Gastrocnemius medialis (tissue), 4 donors: ENCODE measurements around the gene SPCS2. TPM values are rescaled to one million over a fixed set of nuclear protein-coding genes. Genes with fewer than 3 reads are reported as not detected.

Source experiments
- ATAC-seq, 2 donors: fragments of 150-250 bp; one replicate each; pipeline ENCODE4 v1.9.1; 2016
- DNase-seq, 2 donors: peaks; one replicate each; pipeline ENCODE4 v3.0.0-alpha.2; 2019
- H3K27ac ChIP-seq, 4 donors: fragments of 200-600 bp; sonication (generic); 1 replicate in 1 of 4; 2 replicates in 3 of 4; pipeline ENCODE4 v1.5.1; 2016 to 2018; ENCODE audit warnings: mild to moderate bottlenecking in 2 of 4, moderate library complexity in 1 of 4
- H3K27me3 ChIP-seq, 3 donors: fragments of 200-600 bp; sonication (generic) in 2 of 3; 1 replicate in 1 of 3; 2 replicates in 2 of 3; pipeline versions ENCODE4 v1.5.1 to v1.6.0; 2016 to 2019; ENCODE audit warnings: mild to moderate bottlenecking in 1 of 3, moderate library complexity in 1 of 3
- H3K36me3 ChIP-seq, 2 donors: fragments of 200-600 bp; sonication (generic) in 1 of 2; one replicate each; pipeline ENCODE4 v1.5.1; 2017 to 2018
- H3K4me1 ChIP-seq, 2 donors: fragments of 200-600 bp; sonication (generic) in 1 of 2; one replicate each; pipeline ENCODE4 v1.5.1; 2016 to 2017; ENCODE audit warnings: mild to moderate bottlenecking in 2 of 2
- H3K4me3 ChIP-seq, 4 donors: fragments of 200-600 bp; sonication (generic) in 3 of 4; 1 replicate in 1 of 4; 2 replicates in 3 of 4; pipeline ENCODE4 v1.5.1; 2016 to 2019; ENCODE audit warnings: mild to moderate bottlenecking in 2 of 4
- H3K9me3 ChIP-seq, 3 donors: fragments of 200-600 bp; sonication (generic) in 2 of 3; 1 replicate in 1 of 3; 2 replicates in 2 of 3; pipeline ENCODE4 v1.5.1; 2016 to 2019
- POLR2A ChIP-seq, 2 donors: fragments of 450-650 bp; IDR thresholded peaks; one replicate each; pipeline ENCODE4 v1.6.1; 2017; ENCODE audit warnings: antibody characterized with exemption in 2 of 2, mild to moderate bottlenecking in 2 of 2, moderate library complexity in 2 of 2
- in situ Hi-C, 4 donors: fragments of 200-750 bp; cut with MboI; loops; one replicate each; pipeline versions ENCODE4 v1.15.0 to v1.8.0; 2017; ENCODE audit warnings: low sequenced_read_pairs in 4 of 4
- intact Hi-C: fragments of 100-400 bp; cut with DNase I; formaldehyde crosslinking; loops from one replicate; pipeline ENCODE4 v1.15.1; 2023; ENCODE audit warnings: low total_unique reads
- total RNA-seq, 4 donors: library from RNA; depleted of rRNA; stranded (reverse); fragments of >200 nt; gene quantifications; one replicate each; pipeline versions ENCODE4 v1.1.0 to v1.2.3, GENCODE V29; 2016
- TF ChIP-seq, protein P1 (sequence below), 5 experiments: fragments of 450-650 bp in 3 of 5; fragments of 200-600 bp in 2 of 5; sonication (generic) in 2 of 5; IDR thresholded peaks in 4 of 5; conservative IDR thresholded peaks in 1 of 5; 1 replicate in 4 of 5; 2 replicates in 1 of 5; pipeline ENCODE4 v1.5.1; 2016 to 2019; ENCODE audit warnings: antibody characterized with exemption in 5 of 5, mild to moderate bottlenecking in 3 of 5, moderate library complexity in 3 of 5

The SPCS2 gene
- total RNA-seq: 10 to 100 TPM; 16.9 to 38.3 (median 22.8) TPM

DNA sequence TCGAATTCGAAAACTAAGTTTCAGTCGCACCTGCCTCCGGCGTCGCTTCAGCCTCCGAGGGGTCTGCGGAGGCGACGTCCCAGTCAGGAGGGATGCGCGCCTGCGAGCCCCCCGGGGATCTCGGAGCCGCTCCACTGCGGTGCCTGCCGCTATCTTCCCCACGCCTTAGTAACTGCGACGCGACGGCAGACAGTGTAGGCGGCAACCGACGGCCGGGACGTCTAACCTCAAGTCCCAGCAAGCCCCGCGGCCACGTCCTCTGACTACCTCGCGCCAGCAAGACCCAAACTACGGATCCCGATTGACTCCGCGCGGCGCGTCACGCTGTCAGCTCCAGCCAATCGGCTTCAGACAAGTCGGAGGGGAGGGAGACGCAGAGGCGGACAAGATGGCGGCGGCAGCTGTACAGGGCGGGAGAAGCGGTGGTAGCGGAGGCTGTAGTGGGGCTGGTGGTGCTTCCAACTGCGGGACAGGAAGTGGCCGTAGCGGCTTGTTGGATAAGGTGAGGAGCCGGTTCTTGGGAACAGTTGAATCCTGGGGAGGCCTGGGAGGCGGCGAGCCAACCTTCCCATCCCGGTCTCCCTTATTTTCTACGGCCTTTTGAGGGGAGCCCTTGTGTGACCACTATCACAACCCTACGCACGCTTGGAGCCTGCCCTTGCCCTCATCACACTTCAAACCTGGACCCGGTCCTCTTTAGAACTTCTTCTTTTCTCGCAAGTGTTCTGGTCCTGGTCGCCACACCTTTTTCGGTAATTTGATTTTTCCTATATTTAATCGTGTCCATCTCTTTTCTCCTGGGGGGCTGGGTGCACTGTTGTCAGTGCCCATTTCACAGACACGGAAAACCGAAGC, at the start of gene SPCS2, which contains the start of gene XRRA1:
SPCS2 (plus strand) TSS at position 369 of the 855 bp plus-strand sequence; CDS start at position 389, 20 bp downstream.
XRRA1 (minus strand) TSS at position 194 of the 855 bp plus-strand sequence. CDS start 8,213 bp downstream, outside the sequence.
- Histone ChIP-seq H3K9me3 (no peaks in the 10 kb centered on the region), H3K4me3 (peak within 1 kb of the TSS; percentile 81 to 94 (median 89)), H3K36me3 (no peaks in the 10 kb centered on the region), H3K27ac (peak within 1 kb of the TSS; percentile 92 to 97 (median 92)), H3K27me3 (no peaks in the 10 kb centered on the region), H3K4me1 (peaks cover 39 to 41% of the 10 kb centered on the region in 2 donors)
- DNase-seq (peak; percentile 99), ATAC-seq (peak; percentile 98 to 99)
- TF ChIP-seq, protein P1, sequence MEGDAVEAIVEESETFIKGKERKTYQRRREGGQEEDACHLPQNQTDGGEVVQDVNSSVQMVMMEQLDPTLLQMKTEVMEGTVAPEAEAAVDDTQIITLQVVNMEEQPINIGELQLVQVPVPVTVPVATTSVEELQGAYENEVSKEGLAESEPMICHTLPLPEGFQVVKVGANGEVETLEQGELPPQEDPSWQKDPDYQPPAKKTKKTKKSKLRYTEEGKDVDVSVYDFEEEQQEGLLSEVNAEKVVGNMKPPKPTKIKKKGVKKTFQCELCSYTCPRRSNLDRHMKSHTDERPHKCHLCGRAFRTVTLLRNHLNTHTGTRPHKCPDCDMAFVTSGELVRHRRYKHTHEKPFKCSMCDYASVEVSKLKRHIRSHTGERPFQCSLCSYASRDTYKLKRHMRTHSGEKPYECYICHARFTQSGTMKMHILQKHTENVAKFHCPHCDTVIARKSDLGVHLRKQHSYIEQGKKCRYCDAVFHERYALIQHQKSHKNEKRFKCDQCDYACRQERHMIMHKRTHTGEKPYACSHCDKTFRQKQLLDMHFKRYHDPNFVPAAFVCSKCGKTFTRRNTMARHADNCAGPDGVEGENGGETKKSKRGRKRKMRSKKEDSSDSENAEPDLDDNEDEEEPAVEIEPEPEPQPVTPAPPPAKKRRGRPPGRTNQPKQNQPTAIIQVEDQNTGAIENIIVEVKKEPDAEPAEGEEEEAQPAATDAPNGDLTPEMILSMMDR (IDR thresholded peaks at IDR 0.05 in 4 of 5, conservative IDR thresholded peaks at IDR 0.05 in 1 of 5): no peak
- TF ChIP-seq POLR2A (IDR thresholded peaks at IDR 0.05): peak; percentile 84 to 89
- in situ Hi-C loops (loop anchor here in 1 of 4 donors (25.0 kb wide), 1 partner anchor 288 kb away; the partner anchor contains the start of gene TPBGL), intact Hi-C loops (loop anchor here (1.0 to 2.0 kb wide), 2 partner anchors 40 to 65 kb away; partner anchors contain the start of gene NEU3)

DNA sequence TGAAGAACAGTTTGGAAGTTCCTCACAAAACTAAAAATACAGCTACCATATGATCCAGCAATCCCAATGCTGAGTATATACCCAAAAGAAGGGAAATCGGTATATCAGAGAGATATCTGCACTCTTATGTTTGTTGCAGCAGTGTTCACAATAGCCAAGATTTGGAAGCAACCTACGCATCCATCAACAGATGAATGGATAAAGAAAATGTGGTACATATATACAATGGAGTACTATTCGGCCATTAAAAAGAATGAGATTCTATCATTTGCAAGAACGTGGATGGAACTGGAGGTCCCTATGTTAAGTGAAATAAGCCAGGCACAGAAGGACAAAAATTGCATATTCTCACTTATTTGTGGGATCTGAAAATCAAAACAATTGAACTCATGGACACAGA, 46.7 kb upstream of the SPCS2 start:
- Histone ChIP-seq H3K9me3 (peaks cover 0 to 3% (median 0%) of the 10 kb centered on the region in 3 donors), H3K36me3 (peaks cover 0 to 8% of the 10 kb centered on the region in 2 donors), H3K27ac (no peak overlapping the region), H3K4me3 (no peak overlapping the region), H3K4me1 (peaks cover 0 to 9% of the 10 kb centered on the region in 2 donors), H3K27me3 (no peaks in the 10 kb centered on the region)
- intact Hi-C loops: no loop called here
- in situ Hi-C loops: no loop called here
- TF ChIP-seq POLR2A (IDR thresholded peaks at IDR 0.05): no peak
- DNase-seq (no peak), ATAC-seq (no peak)

DNA sequence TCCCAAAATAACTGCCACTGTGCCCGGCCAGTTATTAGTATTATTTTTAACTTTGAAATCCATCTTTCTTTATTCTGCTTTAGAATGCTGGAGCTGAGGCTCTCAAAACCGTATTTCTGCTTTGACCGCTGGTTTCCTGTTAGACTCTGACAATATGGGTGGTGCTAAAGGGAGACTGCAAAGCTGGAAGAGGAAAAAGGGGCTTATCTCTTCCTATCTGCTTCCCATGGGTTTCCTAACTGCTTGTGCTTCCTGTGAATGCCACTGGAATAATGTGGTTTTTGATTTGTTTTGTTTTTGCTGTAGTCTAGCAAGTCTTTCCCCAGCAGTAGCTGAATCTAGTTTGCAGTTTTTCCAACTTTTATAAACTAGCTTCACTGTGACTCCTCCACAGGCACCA, 43.7 kb upstream of the SPCS2 start:
- H3K4me1 ChIP-seq: peaks cover 0 to 9% of the 10 kb centered on the region in 2 donors
- H3K36me3 ChIP-seq: peaks cover 0 to 29% of the 10 kb centered on the region in 2 donors
- H3K27me3 ChIP-seq: no peaks in the 10 kb centered on the region
- peak overlapping the region in 1 of 4 donors; percentile 26 for H3K27ac ChIP-seq
- DNase-seq: no peak
- intact Hi-C loops: no loop called here
- ATAC-seq: no peak
- H3K9me3 ChIP-seq: no peaks in the 10 kb centered on the region
- no peak overlapping the region for H3K4me3 ChIP-seq
- in situ Hi-C loops: no loop called here
- TF ChIP-seq, protein P1 (IDR thresholded peaks at IDR 0.05 in 4 of 5, conservative IDR thresholded peaks at IDR 0.05 in 1 of 5): no peak
- TF ChIP-seq POLR2A (IDR thresholded peaks at IDR 0.05): no peak

DNA sequence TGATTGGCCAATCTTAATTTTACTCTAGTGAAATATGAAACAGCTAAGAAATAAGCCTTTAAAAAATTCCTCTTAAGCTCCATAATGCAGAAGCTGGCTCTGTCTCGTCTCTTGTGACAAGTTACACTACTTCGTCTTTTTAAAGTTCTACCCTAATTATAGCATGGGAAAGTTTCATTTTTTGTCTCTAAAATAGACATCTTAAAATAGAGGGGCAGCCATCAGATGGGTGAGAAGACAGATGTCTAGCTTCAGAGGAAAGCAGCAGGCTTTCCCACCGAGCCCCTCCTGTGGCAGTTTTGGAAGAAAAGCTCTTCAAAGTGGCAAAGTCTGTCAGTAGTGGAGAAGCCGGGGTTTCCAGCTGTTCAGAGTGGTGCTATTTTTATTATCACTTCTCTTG, 39.7 kb upstream of the SPCS2 start:
- H3K27me3 ChIP-seq: no peaks in the 10 kb centered on the region
- peaks cover 0 to 21% of the 10 kb centered on the region in 2 donors for H3K36me3 ChIP-seq
- H3K9me3 ChIP-seq: no peaks in the 10 kb centered on the region
- no peak overlapping the region for H3K27ac ChIP-seq
- TF ChIP-seq POLR2A (IDR thresholded peaks at IDR 0.05): no peak
- TF ChIP-seq, protein P1 (IDR thresholded peaks at IDR 0.05 in 4 of 5, conservative IDR thresholded peaks at IDR 0.05 in 1 of 5): no peak
- in situ Hi-C loops: no loop called here
- ATAC-seq (no peak), DNase-seq (no peak)
- intact Hi-C loops: no loop called here
- peaks cover 0 to 9% of the 10 kb centered on the region in 2 donors for H3K4me1 ChIP-seq
- no peak overlapping the region for H3K4me3 ChIP-seq

DNA sequence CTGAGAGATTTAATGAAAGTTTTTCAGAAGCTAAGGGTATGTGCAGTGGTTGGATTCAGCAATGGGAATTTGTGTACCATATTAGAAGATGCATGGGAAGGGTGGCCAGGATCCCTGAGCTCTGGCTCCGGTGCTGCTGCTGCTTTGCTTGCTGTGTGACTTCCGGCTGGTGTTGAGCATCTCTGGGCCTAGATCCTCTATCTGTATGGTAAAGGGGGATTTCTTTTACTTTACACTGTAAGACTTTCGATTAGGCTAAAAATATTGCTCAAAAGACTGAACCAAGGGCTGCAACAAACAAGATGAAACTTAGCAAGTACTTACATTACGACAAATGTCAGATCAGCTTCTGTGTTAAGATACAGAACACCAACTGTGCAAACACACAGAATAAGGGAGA, 39.3 kb upstream of the SPCS2 start:
- in situ Hi-C loops: no loop called here
- intact Hi-C loops: no loop called here
- Histone ChIP-seq H3K27me3 (no peaks in the 10 kb centered on the region), H3K4me3 (no peak overlapping the region), H3K27ac (no peak overlapping the region), H3K36me3 (peaks cover 0 to 21% of the 10 kb centered on the region in 2 donors), H3K9me3 (no peaks in the 10 kb centered on the region), H3K4me1 (peaks cover 0 to 7% of the 10 kb centered on the region in 2 donors)
- DNase-seq (no peak), ATAC-seq (no peak)
- TF ChIP-seq, protein P1 (IDR thresholded peaks at IDR 0.05 in 4 of 5, conservative IDR thresholded peaks at IDR 0.05 in 1 of 5): no peak
- TF ChIP-seq POLR2A (IDR thresholded peaks at IDR 0.05): no peak
